GM12878 (cell line): Measurements from ENCODE around the gene KIF3A. TPM values are rescaled to one million over a fixed set of nuclear protein-coding genes. Genes with fewer than 3 reads are reported as not detected.

Source experiments
- ATAC-seq: fragments of 200-7000 bp; cut with Tn5 transposase; 3 replicates; pipeline ENCODE4 v1.9.1; 2020; ENCODE audit warnings: mild to moderate bottlenecking, moderate library complexity
- BruUV-seq: library from RNA; stranded (reverse); fragments of 400-500 nt; replicated peaks from 2 replicates; lab custom pipeline; 2021; lab: Mats Ljungman, UMichigan
- CTCF ChIA-PET: fragments of 300-600 bp; sonication (Branson Sonifier 250); formaldehyde crosslinking; extraction: SDS; loops from one replicate; lab custom pipeline; 2021; ENCODE audit warnings: inconsistent platforms; lab: Yijun Ruan, JAX
- POLR2A ChIA-PET: fragments of 350-600 bp; formaldehyde crosslinking; extraction: SDS; loops from one replicate; lab custom pipeline; 2021; ENCODE audit warnings: inconsistent platforms; lab: Charles Lee
- RAD21 ChIA-PET: fragments of 300-600 bp; sonication (Branson Sonifier 250); formaldehyde crosslinking; loops from one replicate; lab custom pipeline; 2023; ENCODE audit warnings: antibody characterized with exemption; ENCODE audit not compliant: unreplicated experiment; lab: Charles Lee
- SMC1A ChIA-PET: fragments of 300-600 bp; sonication (Branson Sonifier 250); formaldehyde crosslinking; loops from one replicate; lab custom pipeline; 2023; ENCODE audit not compliant: unreplicated experiment, uncharacterized antibody; lab: Charles Lee
- DNase-seq: peaks from one replicate; pipeline ENCODE4 v3.0.0-alpha.2; 2011; ENCODE audit warnings: low read depth, low spot score
- FAIRE-seq: peaks from 3 replicates; lab custom pipeline; 2011; peaks lifted over from hg19 to GRCh38; lab: Jason Lieb, UNC
- H2AFZ ChIP-seq: 2 replicates; pipeline ENCODE4 v1.6.0; 2011; ENCODE audit warnings: low read depth, low read length, control low read depth; ENCODE audit not compliant: control insufficient read depth
- H3K27ac ChIP-seq: 2 replicates; pipeline ENCODE4 v1.5.1; 2011; ENCODE audit warnings: control low read depth; ENCODE audit not compliant: control insufficient read depth, insufficient read depth
- H3K27me3 ChIP-seq, 2 experiments: replicated peaks in 1 of 2; 2 replicates each; pipeline versions ENCODE4 v1.6.0 to v1.6.1; 2011; ENCODE audit warnings: low read length in 1 of 2; ENCODE audit not compliant: control insufficient read depth in 2 of 2, insufficient read depth in 2 of 2
- H3K36me3 ChIP-seq, 2 experiments: 2 replicates each; pipeline ENCODE4 v1.5.1; 2011; ENCODE audit warnings: low read length in 1 of 2; ENCODE audit not compliant: control insufficient read depth in 2 of 2, insufficient read depth in 2 of 2
- H3K4me1 ChIP-seq: 2 replicates; pipeline ENCODE4 v1.6.1; 2011; ENCODE audit warnings: mild to moderate bottlenecking, low read length, moderate library complexity, mixed read lengths; ENCODE audit not compliant: control insufficient read depth, insufficient read depth
- H3K4me2 ChIP-seq: 2 replicates; pipeline ENCODE4 v1.6.0; 2011; ENCODE audit warnings: control low read depth; ENCODE audit not compliant: control insufficient read depth, insufficient read depth
- H3K4me3 ChIP-seq: fragments of 200-600 bp; sonication (generic); 2 replicates; pipeline ENCODE4 v1.5.1; 2016
- H3K79me2 ChIP-seq: 2 replicates; pipeline ENCODE4 v1.6.0; 2011; ENCODE audit warnings: low read length; ENCODE audit not compliant: control insufficient read depth, insufficient read depth
- H3K9ac ChIP-seq: 2 replicates; pipeline ENCODE4 v1.8.0; 2011; ENCODE audit warnings: low read length, control low read depth, mixed read lengths; ENCODE audit not compliant: control insufficient read depth, insufficient read depth
- H3K9me3 ChIP-seq: replicated peaks from 3 replicates; pipeline ENCODE4 v1.5.1; 2011; ENCODE audit warnings: mild to moderate bottlenecking, low read length; ENCODE audit not compliant: control insufficient read depth, insufficient read depth
- H4K20me1 ChIP-seq: 2 replicates; pipeline ENCODE4 v1.6.0; 2011; ENCODE audit not compliant: control insufficient read depth, insufficient read depth
- ATF3 ChIP-seq: IDR thresholded peaks from 2 replicates; pipeline ENCODE4 v1.6.1; 2011; ENCODE audit warnings: low read depth, mild to moderate bottlenecking, low read length, moderate library complexity, borderline replicate concordance; ENCODE audit errors: extremely low read depth
- BHLHE40 ChIP-seq, 2 experiments: fragments of 450-650 bp in 1 of 2; IDR thresholded peaks; 2 replicates each; pipeline ENCODE4 v1.6.1; 2011 to 2017; ENCODE audit warnings: low read depth in 2 of 2, borderline replicate concordance in 1 of 2, improper control_type of control experiment in 1 of 2, low read length in 1 of 2, mild to moderate bottlenecking in 1 of 2
- IRF5 ChIP-seq: fragments of 450-650 bp; IDR thresholded peaks from 2 replicates; pipeline ENCODE4 v1.6.1; 2017; ENCODE audit warnings: borderline replicate concordance
- NBN ChIP-seq: fragments of 450-650 bp; IDR thresholded peaks from 2 replicates; pipeline ENCODE4 v1.6.1; 2016
- PBX3 ChIP-seq: IDR thresholded peaks from 2 replicates; pipeline ENCODE4 v1.6.1; 2011; ENCODE audit warnings: mild to moderate bottlenecking, low read depth, low read length, moderate library complexity; ENCODE audit not compliant: insufficient replicate concordance
- SMC3 ChIP-seq: IDR thresholded peaks from 2 replicates; pipeline ENCODE4 v1.6.1; 2011; ENCODE audit warnings: low read length, improper control_type of control experiment, borderline replicate concordance
- SPI1 ChIP-seq: IDR thresholded peaks from 2 replicates; pipeline ENCODE4 v1.6.1; 2011; ENCODE audit warnings: low read depth, mild to moderate bottlenecking, low read length, moderate library complexity, borderline replicate concordance; ENCODE audit not compliant: insufficient read depth
- YBX1 ChIP-seq: fragments of 450-650 bp; IDR thresholded peaks from 2 replicates; pipeline ENCODE4 v1.6.1; 2016; ENCODE audit warnings: antibody characterized with exemption
- WGBS: methylation state at CpG from one replicate; pipeline ENCODE4 v1.1.6; 2016; ENCODE audit warnings: low lambda C conversion rate; ENCODE audit not compliant: insufficient replicate concordance, insufficient coverage; ENCODE audit errors: missing lambda C conversion rate; 5-methylcytosine and 5-hydroxymethylcytosine counted together
- in situ Hi-C: fragments of 300-500 bp; cut with MboI; formaldehyde crosslinking; loops from 9 replicates; pipeline ENCODE4 v1.14.3; 2018; ENCODE audit warnings: mixed read lengths
- intact Hi-C: fragments of 100-400 bp; cut with micrococcal nuclease; formaldehyde crosslinking; loops from one replicate; pipeline ENCODE4 v1.14.2; 2022; ENCODE audit not compliant: unreplicated experiment
- polyA plus RNA-seq, 11 experiments: library from polyadenylated mRNA; depleted of rRNA in 4 of 11; unstranded in 6 of 11; stranded (reverse) in 5 of 11; fragments of >200 nt; fragmentation: Nextera tagmentation in 4 of 11; fragmentation: Illumina TruSeq in 1 of 11; extraction: Ambion mirVana in 4 of 11; extraction: Trizol in 1 of 11; gene quantifications; 1 replicate in 1 of 11; 2 replicates in 10 of 11; pipeline versions ENCODE4 v1.2.1 to v1.2.3, GENCODE V29; 2011 to 2016; ENCODE audit warnings: inconsistent platforms in 2 of 11, missing spikeins in 2 of 11, low read depth in 1 of 11
- total RNA-seq, 4 experiments: library from RNA; depleted of rRNA in 3 of 4; stranded (reverse); fragments of >200 nt in 3 of 4; fragmentation: Illumina TruSeq in 1 of 4; extraction: Trizol in 1 of 4; gene quantifications; 2 replicates each; pipeline versions ENCODE4 v1.2.1 to v1.2.3, GENCODE V29; 2013 to 2021

The KIF3A gene
- total and polyA plus RNA-seq, 10 of the 15 experiments (the other 5 are each of a cell fraction or from before 2014, with no cell fraction given): 2.7 to 36.5 (median 10.0) TPM

- 89% methylated on average over 15 of the region's 15 CpGs for WGBS
- H3K79me2 ChIP-seq: no peaks in the 10 kb centered on the region
- DNase-seq: no peak
- no peaks in the 10 kb centered on the region for H4K20me1 ChIP-seq
- ChIA-PET RAD21 (interaction anchor here (1.0 to 7.7 kb wide), 3 partner anchors 11 to 152 kb away, joined by 3 to 148 read pairs (median 4); no protein-coding TSS in a partner anchor), SMC1A (interaction anchor here (1.2 to 11.4 kb wide), 4 partner anchors 10 to 59 kb away, joined by 3 to 156 read pairs (median 69); partner anchors contain the start of genes IL13 and KIF3A), POLR2A (interaction anchor here (1.4 to 11.2 kb wide), 3 partner anchors 8 to 15 kb away, joined by 3 to 118 read pairs (median 79); partner anchors contain the start of gene IL13), CTCF (interaction anchor here (0.6 to 2.6 kb wide), 5 partner anchors 10 to 151 kb away, joined by 3 to 7 read pairs (median 4); no protein-coding TSS in a partner anchor)
- no peak for FAIRE-seq
- no peak overlapping the region for H3K4me3 ChIP-seq
- peaks cover 33% of the 10 kb centered on the region for H3K4me1 ChIP-seq
- H2AFZ ChIP-seq: no peak overlapping the region
- no TSS peak for BruUV-seq
- H3K4me2 ChIP-seq: no peak overlapping the region
- H3K36me3 ChIP-seq: no peaks in the 10 kb centered on the region
- no peak for ATAC-seq
- intact Hi-C loops: no loop called here
- no peak for TF ChIP-seq IRF5
- TF ChIP-seq ATF3: no peak
- TF ChIP-seq YBX1: no peak
- TF ChIP-seq SMC3: no peak
- no peak for TF ChIP-seq PBX3
- TF ChIP-seq NBN: no peak
- TF ChIP-seq SPI1: no peak
- no peak for TF ChIP-seq BHLHE40 (IDR thresholded peaks at IDR 0.05; ENCODE audit: borderline replicate concordance in 1 of 2, low read depth in 2 of 2, low read length in 1 of 2)
- H3K9me3 ChIP-seq: no peaks in the 10 kb centered on the region
- in situ Hi-C loops: no loop called here
- no peak overlapping the region for H3K9ac ChIP-seq
- no peak overlapping the region for H3K27ac ChIP-seq
- no peaks in the 10 kb centered on the region for H3K27me3 ChIP-seq
Measured at GRCh38 chr5:132677682-132678400, 59.5 kb downstream of the KIF3A start.
